ENCODE results near the gene CFAP251. TPM values are rescaled to one million over a fixed set of nuclear protein-coding genes. Genes with fewer than 3 reads are reported as not detected.

CFAP251 gene
- total RNA-seq, 2 experiments from 2014 or later, result 2.0 to 2.9 TPM

DNA sequence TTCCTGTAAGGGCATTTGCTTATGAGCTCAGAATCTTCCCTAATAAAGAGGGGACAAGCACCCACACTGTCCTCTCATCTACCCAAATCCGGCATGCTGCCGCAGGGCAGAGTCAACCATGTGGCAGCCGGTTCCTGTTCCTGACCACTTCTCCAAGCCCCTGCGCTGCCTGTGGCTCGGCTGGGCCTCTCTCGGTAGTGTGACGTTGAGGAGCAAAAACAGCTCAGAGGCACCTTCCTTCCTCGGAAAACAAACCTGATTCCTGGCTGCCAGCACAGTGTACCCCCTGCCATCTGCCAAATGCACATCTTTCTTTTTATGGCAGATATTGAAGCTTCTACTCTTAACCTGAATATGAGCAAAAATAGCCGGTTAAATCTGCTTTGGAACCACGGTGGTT is 50.5 kb downstream of the CFAP251 start:
- no peak overlapping the region for H3K27ac Mint-ChIP-seq
- ChIA-PET CTCF (interaction anchor here (1.1 kb wide), 1 partner anchor 154 kb away, joined by 3 read pairs; no protein-coding TSS in a partner anchor), POLR2A (no interaction called here)
- intact Hi-C loops (cut with micrococcal nuclease), result no loop called here
- no peak for DNase-seq
- H3K36me3 Mint-ChIP-seq (ENCODE audit: low read depth), result no peaks in the 10 kb centered on the region
- ATAC-seq, result no peak
- H3K27me3 Mint-ChIP-seq, result no peaks in the 10 kb centered on the region
- no peaks in the 10 kb centered on the region for H3K4me1 Mint-ChIP-seq (ENCODE audit: low read depth)
- no peak overlapping the region for H3K4me3 Mint-ChIP-seq
- TF ChIP-seq, protein P1, sequence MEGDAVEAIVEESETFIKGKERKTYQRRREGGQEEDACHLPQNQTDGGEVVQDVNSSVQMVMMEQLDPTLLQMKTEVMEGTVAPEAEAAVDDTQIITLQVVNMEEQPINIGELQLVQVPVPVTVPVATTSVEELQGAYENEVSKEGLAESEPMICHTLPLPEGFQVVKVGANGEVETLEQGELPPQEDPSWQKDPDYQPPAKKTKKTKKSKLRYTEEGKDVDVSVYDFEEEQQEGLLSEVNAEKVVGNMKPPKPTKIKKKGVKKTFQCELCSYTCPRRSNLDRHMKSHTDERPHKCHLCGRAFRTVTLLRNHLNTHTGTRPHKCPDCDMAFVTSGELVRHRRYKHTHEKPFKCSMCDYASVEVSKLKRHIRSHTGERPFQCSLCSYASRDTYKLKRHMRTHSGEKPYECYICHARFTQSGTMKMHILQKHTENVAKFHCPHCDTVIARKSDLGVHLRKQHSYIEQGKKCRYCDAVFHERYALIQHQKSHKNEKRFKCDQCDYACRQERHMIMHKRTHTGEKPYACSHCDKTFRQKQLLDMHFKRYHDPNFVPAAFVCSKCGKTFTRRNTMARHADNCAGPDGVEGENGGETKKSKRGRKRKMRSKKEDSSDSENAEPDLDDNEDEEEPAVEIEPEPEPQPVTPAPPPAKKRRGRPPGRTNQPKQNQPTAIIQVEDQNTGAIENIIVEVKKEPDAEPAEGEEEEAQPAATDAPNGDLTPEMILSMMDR (IDR thresholded peaks at IDR 0.05), result no peak
- H3K9me3 Mint-ChIP-seq, result peaks cover 4% of the 10 kb centered on the region

DNA sequence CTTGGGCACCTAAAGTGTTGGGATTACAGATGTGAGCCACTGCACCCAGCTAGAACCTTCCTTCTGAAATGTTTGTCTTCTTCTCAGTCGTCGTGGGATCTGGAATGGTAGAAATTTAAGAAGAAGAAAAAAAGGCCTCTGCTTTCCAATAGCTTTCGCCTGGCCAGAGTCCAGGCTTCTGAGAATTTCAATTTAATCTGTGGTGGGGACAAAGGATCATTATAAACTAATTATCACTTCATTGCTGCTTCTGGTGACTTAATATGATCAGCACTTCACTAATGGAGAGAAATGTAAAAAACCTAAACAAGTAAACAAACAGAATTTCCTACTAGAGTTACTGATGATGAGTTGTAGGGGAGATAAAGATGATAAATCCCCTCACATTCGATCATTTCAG is 51.3 kb downstream of the CFAP251 start:
- TF ChIP-seq, protein P1 (IDR thresholded peaks at IDR 0.05), result no peak
- no peaks in the 10 kb centered on the region for H3K4me1 Mint-ChIP-seq (ENCODE audit: low read depth)
- POLR2A ChIA-PET, result no interaction called here

DNA sequence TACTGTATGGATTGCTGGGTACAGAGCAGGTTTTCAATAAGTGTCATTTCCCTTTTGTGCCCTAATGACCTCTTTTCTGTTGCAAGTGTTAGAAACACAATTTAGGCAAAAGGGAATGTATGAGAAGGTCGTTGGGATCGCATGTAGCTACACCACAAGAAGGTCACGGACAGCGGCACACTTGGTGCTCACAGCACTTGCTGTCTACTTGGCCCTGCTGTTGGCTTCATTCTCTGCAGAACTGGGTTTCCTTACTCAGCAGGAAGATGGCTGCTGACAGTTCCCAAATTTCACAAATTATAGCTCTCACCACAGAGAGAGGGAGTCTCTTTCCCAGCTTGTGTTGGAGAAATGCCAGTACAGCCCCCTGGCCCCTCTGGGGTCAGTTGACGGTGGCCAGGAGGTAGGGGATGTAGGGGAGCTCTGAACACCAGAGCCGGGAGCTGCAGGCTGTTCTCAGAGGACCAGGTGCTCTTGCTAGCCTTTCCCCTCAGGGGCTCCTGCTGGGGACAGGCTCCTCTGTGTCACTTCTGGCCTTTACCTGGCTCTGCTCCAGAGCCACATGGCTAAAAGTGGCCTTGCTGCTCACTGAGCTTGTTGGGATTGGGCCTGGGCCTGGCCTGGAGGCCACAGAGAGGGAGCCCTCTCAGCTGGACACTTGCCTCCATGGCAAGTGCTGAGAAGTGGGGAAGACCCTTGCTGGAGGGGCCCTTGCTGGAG is 52.3 kb downstream of the CFAP251 start:
- ATAC-seq, result no peak

More for the DNA sequence above, 51.3 kb downstream of the CFAP251 start:
- ATAC-seq (no peak), DNase-seq (no peak)
- CTCF ChIA-PET, result interaction anchor here (1.1 kb wide), 1 partner anchor 154 kb away, joined by 3 read pairs; no protein-coding TSS in a partner anchor
- Mint-ChIP-seq H3K36me3 (ENCODE audit: low read depth) (no peaks in the 10 kb centered on the region), H3K27me3 (no peaks in the 10 kb centered on the region), H3K9me3 (peaks cover 4% of the 10 kb centered on the region), H3K27ac (no peak overlapping the region), H3K4me3 (no peak overlapping the region)
- intact Hi-C loops (cut with micrococcal nuclease), result no loop called here

DNA sequence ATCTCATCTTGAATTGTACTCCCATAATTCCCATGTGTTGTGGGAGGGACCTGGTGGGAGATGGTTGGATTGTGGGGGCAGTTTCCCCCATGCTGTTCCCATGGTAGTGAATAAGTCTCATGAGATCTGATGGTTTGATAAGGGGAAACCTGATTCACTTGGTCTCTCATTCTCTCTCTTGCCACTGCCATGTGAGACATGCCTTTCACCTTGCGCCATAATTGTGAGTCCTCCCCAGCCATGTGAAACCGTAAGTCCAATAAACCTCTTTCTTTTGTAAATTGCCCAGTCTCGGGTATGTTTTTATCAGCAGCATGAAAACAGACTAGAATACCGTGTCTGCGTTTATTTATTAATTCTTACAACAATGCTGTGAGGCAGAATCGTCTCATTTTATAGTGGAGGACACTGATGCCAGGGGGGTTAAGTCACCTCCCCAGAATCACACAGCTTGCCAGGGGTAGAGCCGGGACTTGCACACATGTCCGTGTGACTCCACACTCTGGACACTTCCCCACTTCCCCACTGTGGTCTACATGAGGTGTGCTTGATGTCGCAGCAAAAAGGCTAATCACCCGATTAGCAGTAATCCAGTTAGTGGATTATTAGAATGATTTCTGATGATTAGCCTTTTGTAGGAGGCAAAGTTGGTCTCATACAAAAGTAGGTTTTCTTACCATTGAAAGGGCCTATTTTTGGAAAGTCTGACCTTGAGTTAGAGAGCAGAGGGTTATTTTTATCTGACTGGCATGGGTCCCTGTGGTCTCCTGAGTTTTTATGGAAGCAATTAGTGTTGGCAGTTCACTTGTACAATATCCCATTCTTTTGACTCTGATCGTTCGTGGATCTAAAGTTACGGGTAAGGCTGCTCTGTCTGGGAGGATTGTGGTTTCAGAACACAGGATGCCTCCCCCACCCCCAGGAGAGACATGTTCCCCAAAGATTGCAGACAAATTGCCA is 55.9 kb downstream of the CFAP251 start:
- ChIA-PET CTCF (no interaction called here), POLR2A (no interaction called here)
- no peaks in the 10 kb centered on the region for H3K36me3 Mint-ChIP-seq (ENCODE audit: low read depth)
- H3K4me3 Mint-ChIP-seq, result no peak overlapping the region
- no peaks in the 10 kb centered on the region for H3K4me1 Mint-ChIP-seq (ENCODE audit: low read depth)
- no peak for DNase-seq
- H3K27ac Mint-ChIP-seq, result no peak overlapping the region
- no peaks in the 10 kb centered on the region for H3K27me3 Mint-ChIP-seq
- H3K9me3 Mint-ChIP-seq, result peaks cover 4% of the 10 kb centered on the region
- no peak for ATAC-seq
- TF ChIP-seq, protein P1 (IDR thresholded peaks at IDR 0.05), result no peak
- intact Hi-C loops (cut with micrococcal nuclease), result no loop called here

More for the DNA sequence above, 52.3 kb downstream of the CFAP251 start:
- Mint-ChIP-seq H3K4me1 (ENCODE audit: low read depth) (no peaks in the 10 kb centered on the region), H3K27ac (no peak overlapping the region), H3K9me3 (peaks cover 4% of the 10 kb centered on the region), H3K36me3 (ENCODE audit: low read depth) (no peaks in the 10 kb centered on the region), H3K27me3 (no peaks in the 10 kb centered on the region), H3K4me3 (no peak overlapping the region)
- intact Hi-C loops (cut with micrococcal nuclease), result no loop called here
- DNase-seq, result no peak
- POLR2A ChIA-PET, result no interaction called here
- CTCF ChIA-PET, result no interaction called here
- TF ChIP-seq, protein P1 (IDR thresholded peaks at IDR 0.05), result no peak

DNA sequence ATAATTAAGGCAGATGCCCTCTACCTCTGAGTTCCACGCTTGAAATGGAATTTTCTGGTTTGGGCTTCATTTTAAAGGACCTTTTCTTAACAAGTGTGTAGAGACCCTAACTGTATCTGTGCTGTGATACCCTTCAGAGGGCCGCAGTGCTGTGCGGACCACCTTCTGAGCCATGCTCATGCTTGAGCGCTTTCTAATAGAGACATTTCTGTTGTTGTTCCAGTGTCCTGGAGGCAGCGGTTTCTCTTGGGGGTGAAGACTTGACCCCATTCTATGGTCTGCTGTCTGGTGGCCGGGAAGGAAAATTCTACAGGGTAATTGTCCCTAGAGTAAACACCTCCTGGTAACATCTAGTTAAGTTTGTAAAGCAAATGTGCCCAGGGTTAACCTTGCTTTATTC is 56.6 kb downstream of the CFAP251 start:
- ChIA-PET CTCF (no interaction called here), POLR2A (no interaction called here)
- Mint-ChIP-seq H3K4me3 (no peak overlapping the region), H3K36me3 (ENCODE audit: low read depth) (no peaks in the 10 kb centered on the region), H3K4me1 (ENCODE audit: low read depth) (no peaks in the 10 kb centered on the region), H3K27me3 (no peaks in the 10 kb centered on the region), H3K9me3 (peaks cover 4% of the 10 kb centered on the region), H3K27ac (no peak overlapping the region)
- intact Hi-C loops (cut with micrococcal nuclease), result no loop called here
- DNase-seq (no peak), ATAC-seq (no peak)
- TF ChIP-seq, protein P1 (IDR thresholded peaks at IDR 0.05), result no peak

Measured in activated CD8-positive, alpha-beta T cell treated with anti-CD3 and anti-CD28 coated beads for 36 hours (primary cell).